ENCODE measurements around the gene HOXC13.
A peak's percentile ranks its signal among the peaks of the same experiment; 100 is the strongest.

Gene HOXC13

GRCh38 chr12:53980802-53981496 is 42.3 kb downstream of the HOXC13 start:
- H3K36me3 Mint-ChIP-seq (ENCODE audit: low read depth): no peaks in the 10 kb centered on the region

DNA sequence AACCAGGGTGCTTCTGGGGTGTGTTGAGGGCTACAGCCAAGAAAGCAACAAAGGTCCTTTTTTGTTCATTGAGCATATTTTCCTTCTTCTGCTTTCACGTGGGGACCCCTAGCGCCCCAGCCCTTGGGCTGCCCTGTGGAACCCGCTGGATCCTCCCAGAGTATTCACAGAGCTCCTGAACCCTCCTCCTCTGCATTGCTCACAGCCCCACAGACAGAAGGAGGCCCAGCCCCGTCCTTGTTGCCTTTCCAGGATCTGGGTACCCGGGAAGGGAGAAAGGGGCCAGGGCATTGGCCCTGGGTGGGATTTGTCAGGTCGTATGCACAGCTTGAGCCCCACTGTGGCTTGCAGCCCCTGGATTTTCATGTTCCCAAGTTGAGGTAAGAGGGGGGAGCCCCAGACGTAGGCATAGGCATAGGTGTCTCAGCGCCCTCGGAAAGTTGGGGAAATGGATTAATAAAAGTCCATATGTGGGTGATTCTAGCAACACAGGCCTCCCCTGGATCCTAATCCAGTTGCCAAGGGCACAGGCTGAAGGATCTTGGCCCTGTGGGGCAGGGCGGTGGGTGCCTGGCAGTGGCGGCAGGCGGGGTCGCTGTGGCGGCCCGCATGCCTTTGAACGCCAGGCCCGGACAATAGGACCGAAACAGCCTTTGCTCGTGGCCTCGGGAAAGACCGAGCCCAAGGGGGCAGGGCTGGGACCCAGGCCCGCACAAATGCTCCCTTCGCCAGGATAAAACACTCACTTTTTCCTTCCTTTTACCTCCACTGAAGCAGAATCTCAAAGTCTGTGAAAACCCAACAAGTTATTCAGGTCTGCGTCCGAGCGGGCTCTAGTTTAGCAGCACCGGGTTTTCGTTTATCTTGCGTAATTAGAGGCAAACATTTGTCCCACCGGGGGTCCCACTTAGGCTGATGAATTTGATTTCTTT is 43.3 kb downstream of the HOXC13 start:
- no peak for TF ChIP-seq CTCF (IDR thresholded peaks at IDR 0.05; ENCODE audit: unreplicated experiment in 3 of 3)

More at GRCh38 chr12:53980802-53981496, 42.3 kb downstream of the HOXC13 start:
- H3K4me3 Mint-ChIP-seq: peak overlapping the region; percentile 74 to 99 (median 96)
- peak overlapping the region; percentile 79 to 100 (median 97) for H3K27ac Mint-ChIP-seq
- TF ChIP-seq CTCF (IDR thresholded peaks at IDR 0.05; ENCODE audit: unreplicated experiment in 3 of 3): no peak
- H3K9me3 Mint-ChIP-seq: no peaks in the 10 kb centered on the region
- H3K4me1 Mint-ChIP-seq: peaks cover 22% of the 10 kb centered on the region
- peaks cover 100% of the 10 kb centered on the region for H3K27me3 Mint-ChIP-seq (ENCODE audit: low read depth)

DNA sequence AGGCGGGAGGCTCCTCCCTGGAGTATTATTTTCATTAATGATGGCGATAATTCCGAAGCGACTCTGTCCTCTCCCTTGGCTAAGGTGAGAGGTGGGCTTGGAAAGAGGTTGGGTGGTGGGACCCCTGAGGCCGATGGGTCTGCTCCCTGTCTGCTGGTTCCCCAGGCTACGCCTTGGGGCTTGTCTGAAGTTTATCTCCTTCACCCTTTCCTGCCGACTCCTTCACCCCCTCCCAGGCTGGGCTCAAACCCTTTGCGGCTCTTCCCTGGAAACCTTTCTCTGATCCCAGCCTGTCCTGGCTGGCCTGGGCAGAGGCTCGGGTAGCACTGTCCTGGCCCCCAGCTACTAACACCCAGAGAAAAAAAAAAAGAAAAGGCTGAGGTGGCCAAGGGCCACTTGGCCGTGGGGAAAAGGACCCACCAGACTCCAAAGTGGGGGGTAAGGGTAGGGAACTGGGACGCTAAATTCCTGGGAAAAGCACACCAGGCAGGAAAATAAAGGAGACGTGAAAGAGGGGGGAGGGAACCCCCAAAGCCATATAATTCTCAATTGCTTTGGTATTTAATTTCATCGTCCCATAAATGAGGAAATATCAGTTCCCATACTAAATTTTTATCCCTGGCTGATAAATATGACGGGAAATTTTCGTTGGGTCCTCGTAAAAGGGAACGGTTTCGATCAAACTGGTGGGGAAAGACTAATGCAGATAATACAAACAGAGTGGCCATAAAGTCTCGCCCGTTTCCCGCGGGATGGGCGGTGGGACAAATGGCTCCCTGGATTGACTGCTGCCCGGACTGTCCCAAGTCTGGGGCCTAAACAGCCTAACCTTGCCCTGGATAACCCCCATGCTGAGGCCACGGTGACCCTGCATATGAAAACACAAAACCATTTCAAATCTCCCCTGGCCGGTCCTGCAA is 44.3 kb downstream of the HOXC13 start:
- Mint-ChIP-seq H3K27ac (peak overlapping the region; percentile 87 to 100 (median 97)), H3K36me3 (ENCODE audit: low read depth) (peaks cover 7% of the 10 kb centered on the region), H3K4me3 (peak overlapping the region; percentile 95 to 99 (median 96)), H3K27me3 (ENCODE audit: low read depth) (peaks cover 100% of the 10 kb centered on the region), H3K9me3 (no peaks in the 10 kb centered on the region), H3K4me1 (peaks cover 27% of the 10 kb centered on the region)
- TF ChIP-seq CTCF (IDR thresholded peaks at IDR 0.05; ENCODE audit: unreplicated experiment in 3 of 3): no peak

More for the DNA sequence above, 43.3 kb downstream of the HOXC13 start:
- Mint-ChIP-seq H3K4me3 (peak overlapping the region; percentile 95 to 99 (median 96)), H3K4me1 (peaks cover 24% of the 10 kb centered on the region), H3K36me3 (ENCODE audit: low read depth) (peaks cover 3% of the 10 kb centered on the region), H3K27me3 (ENCODE audit: low read depth) (peaks cover 100% of the 10 kb centered on the region), H3K9me3 (no peaks in the 10 kb centered on the region), H3K27ac (peak overlapping the region; percentile 87 to 100 (median 97))

GRCh38 chr12:53983568-53983949 is 44.9 kb downstream of the HOXC13 start:
- peaks cover 100% of the 10 kb centered on the region for H3K27me3 Mint-ChIP-seq (ENCODE audit: low read depth)
- H3K9me3 Mint-ChIP-seq: no peaks in the 10 kb centered on the region
- TF ChIP-seq CTCF (IDR thresholded peaks at IDR 0.05; ENCODE audit: unreplicated experiment in 3 of 3): no peak
- peak overlapping the region; percentile 95 to 99 (median 96) for H3K4me3 Mint-ChIP-seq
- peaks cover 7% of the 10 kb centered on the region for H3K36me3 Mint-ChIP-seq (ENCODE audit: low read depth)
- peaks cover 32% of the 10 kb centered on the region for H3K4me1 Mint-ChIP-seq
- H3K27ac Mint-ChIP-seq: peak overlapping the region; percentile 87 to 100 (median 97)

DNA sequence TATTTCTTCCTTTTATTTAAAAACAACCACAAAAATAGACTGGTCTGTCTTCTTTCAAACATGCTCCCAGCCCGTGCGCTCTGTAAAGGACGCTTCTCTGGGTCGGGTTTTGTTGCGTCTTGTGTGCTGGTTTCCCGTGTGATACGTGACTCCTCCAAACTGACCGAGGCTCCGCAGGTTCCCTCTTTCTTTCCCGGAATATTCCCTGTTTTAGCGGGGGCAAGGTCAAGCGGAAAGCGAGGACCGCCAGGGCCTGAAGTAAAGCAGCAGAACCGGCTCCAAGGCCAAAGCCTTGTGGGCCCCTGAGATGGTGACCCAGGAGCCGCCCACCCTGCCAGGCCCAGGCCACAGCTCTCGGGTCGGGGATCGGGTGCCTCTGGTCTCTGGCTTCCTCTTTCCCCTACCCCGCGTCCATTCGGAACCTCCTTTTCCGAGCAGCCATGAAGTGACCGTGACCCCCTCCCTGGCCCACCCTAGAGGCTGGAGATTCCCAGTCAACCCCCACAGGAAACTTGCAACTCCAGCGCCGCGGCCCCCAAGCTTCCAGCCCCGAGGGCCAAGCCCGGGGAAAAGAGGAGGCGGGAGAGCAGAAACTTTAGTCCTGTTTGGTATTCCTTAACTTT is 45.4 kb downstream of the HOXC13 start:
- Mint-ChIP-seq H3K9me3 (no peaks in the 10 kb centered on the region), H3K27me3 (ENCODE audit: low read depth) (peaks cover 100% of the 10 kb centered on the region), H3K36me3 (ENCODE audit: low read depth) (peaks cover 7% of the 10 kb centered on the region)

More for the DNA sequence above, 45.4 kb downstream of the HOXC13 start:
- peak overlapping the region; percentile 95 to 99 (median 96) for H3K4me3 Mint-ChIP-seq
- no peak for TF ChIP-seq CTCF (IDR thresholded peaks at IDR 0.05; ENCODE audit: unreplicated experiment in 3 of 3)
- peak overlapping the region; percentile 87 to 100 (median 97) for H3K27ac Mint-ChIP-seq
- H3K4me1 Mint-ChIP-seq: peaks cover 33% of the 10 kb centered on the region

Data from nephron (organoid).